H1 (cell line): ENCODE data around the gene MAPT. TPM values are rescaled to one million over a fixed set of nuclear protein-coding genes. Genes with fewer than 3 reads are reported as not detected.

Source experiments
- CTCF ChIA-PET: fragments of 300-600 bp; sonication (Branson Sonifier 250); formaldehyde crosslinking; loops from one replicate; lab custom pipeline; 2021; ENCODE audit not compliant: partially characterized antibody; lab: Charles Lee
- POLR2A ChIA-PET: fragments of 300-600 bp; sonication (Branson Sonifier 250); formaldehyde crosslinking; loops from one replicate; lab custom pipeline; 2021; ENCODE audit warnings: inconsistent platforms; ENCODE audit not compliant: partially characterized antibody; lab: Charles Lee
- DNase-seq, 2 experiments: peaks; one replicate each; pipeline versions ENCODE4 v3.0.0 to v3.0.0-alpha.2; 2010 to 2022; ENCODE audit warnings: low spot score in 2 of 2, low read depth in 1 of 2, mixed read lengths in 1 of 2
- FAIRE-seq: peaks from 2 replicates; lab custom pipeline; 2011; peaks lifted over from hg19 to GRCh38; lab: Jason Lieb, UNC
- H2AFZ ChIP-seq: 2 replicates; pipeline ENCODE4 v1.8.1; 2012; ENCODE audit warnings: low read length, inconsistent platforms
- H2AK5ac ChIP-seq: 2 replicates; pipeline ENCODE4 v1.6.1; 2013; ENCODE audit warnings: low read depth, low read length
- H2BK120ac ChIP-seq: replicated peaks from 2 replicates; pipeline ENCODE3; 2013; ENCODE audit warnings: low read depth, low read length, inconsistent platforms
- H2BK12ac ChIP-seq: 2 replicates; pipeline ENCODE4 v1.6.1; 2013; ENCODE audit warnings: low read depth, low read length
- H2BK15ac ChIP-seq: 2 replicates; pipeline ENCODE4 v1.6.1; 2013; ENCODE audit warnings: low read length
- H2BK20ac ChIP-seq: 2 replicates; pipeline ENCODE4 v1.6.1; 2013; ENCODE audit warnings: low read length
- H2BK5ac ChIP-seq: 2 replicates; pipeline ENCODE4 v1.6.1; 2013; ENCODE audit warnings: low read depth, low read length
- H3K14ac ChIP-seq: 2 replicates; pipeline ENCODE4 v1.6.1; 2013; ENCODE audit warnings: inconsistent platforms; ENCODE audit not compliant: insufficient read length
- H3K18ac ChIP-seq: 2 replicates; pipeline ENCODE4 v1.6.1; 2013; ENCODE audit warnings: low read length; ENCODE audit errors: extremely low read depth
- H3K23ac ChIP-seq: 2 replicates; pipeline ENCODE4 v1.6.1; 2013; ENCODE audit warnings: inconsistent platforms; ENCODE audit not compliant: insufficient read length
- H3K23me2 ChIP-seq: 2 replicates; pipeline ENCODE4 v1.6.1; 2013; ENCODE audit warnings: low read depth, low read length
- H3K27ac ChIP-seq: 2 replicates; pipeline ENCODE4 v1.6.1; 2011; ENCODE audit warnings: low read depth, low read length, inconsistent platforms
- H3K27me3 ChIP-seq, 4 experiments: replicated peaks in 1 of 4; 1 replicate in 1 of 4; 2 replicates in 3 of 4; pipeline versions ENCODE4 v1.6.1 to v1.8.1; 2011 to 2013; ENCODE audit warnings: low read length in 3 of 4, mild to moderate bottlenecking in 3 of 4, inconsistent platforms in 2 of 4, mixed read lengths in 2 of 4, moderate library complexity in 1 of 4; ENCODE audit not compliant: control insufficient read depth in 3 of 4, insufficient read depth in 3 of 4; ENCODE audit errors: extremely low read depth in 1 of 4
- H3K36me3 ChIP-seq, 4 experiments: 2 replicates each; pipeline versions ENCODE4 v1.6.1 to v1.8.1; 2011 to 2013; ENCODE audit warnings: mild to moderate bottlenecking in 4 of 4, low read length in 3 of 4, moderate library complexity in 2 of 4, control low read depth in 1 of 4, inconsistent platforms in 1 of 4; ENCODE audit not compliant: insufficient read depth in 4 of 4, control insufficient read depth in 2 of 4
- H3K4ac ChIP-seq: replicated peaks from 2 replicates; pipeline ENCODE3; 2013; ENCODE audit warnings: low read length, low read depth, mixed read lengths, inconsistent platforms; ENCODE audit not compliant: insufficient read length
- H3K4me1 ChIP-seq, 4 experiments: replicated peaks in 1 of 4; 1 replicate in 1 of 4; 2 replicates in 3 of 4; pipeline versions ENCODE4 v1.6.1 to v1.8.1; 2011 to 2013; ENCODE audit warnings: low read length in 3 of 4, inconsistent platforms in 2 of 4, mixed read lengths in 1 of 4; ENCODE audit not compliant: insufficient read depth in 4 of 4, control insufficient read depth in 3 of 4
- H3K4me2 ChIP-seq, 2 experiments: 2 replicates each; pipeline versions ENCODE4 v1.6.1 to v1.8.1; 2011 to 2013; ENCODE audit warnings: low read depth in 2 of 2, low read length in 2 of 2, control low read depth in 1 of 2, inconsistent platforms in 1 of 2, mild to moderate bottlenecking in 1 of 2; ENCODE audit not compliant: insufficient read depth in 1 of 2
- H3K4me3 ChIP-seq, 4 experiments: fragments of 200-600, 300-600 bp in 1 of 4; sonication (generic), shearing (Covaris generic), sonication (Bioruptor Twin) in 1 of 4; 2 replicates each; pipeline versions ENCODE4 v1.5.1 to v1.8.1; 2011 to 2016; ENCODE audit warnings: low read length in 4 of 4, low read depth in 3 of 4, control low read depth in 2 of 4, inconsistent platforms in 2 of 4, mild to moderate bottlenecking in 2 of 4, mixed read lengths in 1 of 4, moderate library complexity in 1 of 4; ENCODE audit not compliant: insufficient read depth in 2 of 4; ENCODE audit errors: extremely low read depth in 1 of 4
- H3K56ac ChIP-seq: replicated peaks from 2 replicates; pipeline ENCODE3; 2013; ENCODE audit warnings: low read depth, mild to moderate bottlenecking, mixed read lengths, low read length, inconsistent platforms; ENCODE audit not compliant: insufficient read length
- H3K79me1 ChIP-seq: 2 replicates; pipeline ENCODE4 v1.6.1; 2013; ENCODE audit warnings: low read depth, low read length, control low read depth
- H3K79me2 ChIP-seq, 2 experiments: 2 replicates each; pipeline versions ENCODE4 v1.6.1 to v1.8.1; 2012 to 2013; ENCODE audit warnings: low read length in 2 of 2, mild to moderate bottlenecking in 2 of 2, inconsistent platforms in 1 of 2; ENCODE audit not compliant: insufficient read depth in 2 of 2, control insufficient read depth in 1 of 2
- H3K9ac ChIP-seq, 4 experiments: replicated peaks in 1 of 4; 1 replicate in 1 of 4; 2 replicates in 3 of 4; pipeline versions ENCODE4 v1.6.1 to v1.8.1; 2011 to 2013; ENCODE audit warnings: low read depth in 3 of 4, low read length in 3 of 4, control low read depth in 2 of 4, mild to moderate bottlenecking in 2 of 4, moderate library complexity in 2 of 4, inconsistent platforms in 1 of 4; ENCODE audit errors: extremely low read depth in 1 of 4
- H3K9me3 ChIP-seq, 2 experiments: 2 replicates each; pipeline versions ENCODE4 v1.6.1 to v1.8.1; 2012 to 2013; ENCODE audit warnings: mild to moderate bottlenecking in 2 of 2, moderate library complexity in 2 of 2, control low read depth in 1 of 2, inconsistent platforms in 1 of 2, low read depth in 1 of 2, low read length in 1 of 2, mixed read lengths in 1 of 2; ENCODE audit not compliant: insufficient read depth in 2 of 2
- H4K20me1 ChIP-seq, 2 experiments: replicated peaks in 1 of 2; 2 replicates each; pipeline versions ENCODE3 to v1.8.1; 2011 to 2013; ENCODE audit warnings: inconsistent platforms in 2 of 2, low read length in 2 of 2, mild to moderate bottlenecking in 1 of 2; ENCODE audit not compliant: insufficient read depth in 2 of 2, control insufficient read depth in 1 of 2
- H4K5ac ChIP-seq: 2 replicates; pipeline ENCODE4 v1.6.1; 2013; ENCODE audit warnings: low read length, low read depth, mixed read lengths, inconsistent platforms; ENCODE audit not compliant: insufficient read length
- H4K8ac ChIP-seq: 2 replicates; pipeline ENCODE4 v1.8.0; 2013; ENCODE audit warnings: mild to moderate bottlenecking, moderate library complexity, low read length, inconsistent platforms; ENCODE audit not compliant: insufficient read depth; ENCODE audit errors: extremely low read depth
- H4K91ac ChIP-seq: replicated peaks from 2 replicates; pipeline ENCODE3; 2013; ENCODE audit warnings: low read length, mixed read lengths, inconsistent platforms; ENCODE audit not compliant: insufficient read length
- CREB1 ChIP-seq: IDR thresholded peaks from 2 replicates; pipeline ENCODE4 v1.6.1; 2012; ENCODE audit warnings: inconsistent platforms
- GABPA ChIP-seq: IDR thresholded peaks from 2 replicates; pipeline ENCODE4 v1.6.1; 2011; ENCODE audit warnings: mild to moderate bottlenecking, low read length, moderate library complexity, borderline replicate concordance; ENCODE audit not compliant: insufficient read depth
- POU5F1 ChIP-seq: IDR thresholded peaks from 2 replicates; pipeline ENCODE4 v1.6.1; 2011; ENCODE audit warnings: low read depth, mild to moderate bottlenecking, low read length, moderate library complexity
- RAD21 ChIP-seq, 2 experiments: IDR thresholded peaks in 1 of 2; conservative IDR thresholded peaks in 1 of 2; 2 replicates each; pipeline ENCODE4 v1.6.1; 2011; ENCODE audit warnings: low read depth in 2 of 2, low read length in 2 of 2, improper control_type of control experiment in 1 of 2, inconsistent platforms in 1 of 2, mild to moderate bottlenecking in 1 of 2, moderate library complexity in 1 of 2
- SIX5 ChIP-seq: IDR thresholded peaks from 2 replicates; pipeline ENCODE4 v1.6.1; 2011; ENCODE audit warnings: mild to moderate bottlenecking, low read depth, low read length
- SP2 ChIP-seq: IDR thresholded peaks from 2 replicates; pipeline ENCODE4 v1.6.1; 2012; ENCODE audit warnings: mild to moderate bottlenecking, low read length, inconsistent platforms
- SRF ChIP-seq: IDR thresholded peaks from 2 replicates; pipeline ENCODE4 v1.6.1; 2011; ENCODE audit warnings: mild to moderate bottlenecking, low read depth, low read length, moderate library complexity
- TAF7 ChIP-seq: optimal IDR thresholded peaks from 2 replicates; pipeline ENCODE3; 2011; ENCODE audit warnings: low read depth, mild to moderate bottlenecking, inconsistent platforms, low read length, moderate library complexity, borderline replicate concordance
- TBP ChIP-seq: IDR thresholded peaks from 2 replicates; pipeline ENCODE4 v1.6.1; 2011; ENCODE audit warnings: low read depth, low read length, improper control_type of control experiment
- WGBS, 2 experiments: shearing (Covaris generic) in 1 of 2; methylation state at CpG; one replicate each; pipeline versions ENCODE4 v1.1.6 to v1.1.7; 2013 to 2015; ENCODE audit warnings: low lambda C conversion rate in 2 of 2, mixed read lengths in 2 of 2, inconsistent platforms in 1 of 2, low coverage in 1 of 2, missing lambda C conversion rate in 1 of 2; ENCODE audit not compliant: insufficient replicate concordance in 2 of 2, insufficient coverage in 1 of 2, insufficient read length in 1 of 2; ENCODE audit errors: extremely low coverage in 1 of 2, missing lambda C conversion rate in 1 of 2; 5-methylcytosine and 5-hydroxymethylcytosine counted together
- polyA plus RNA-seq, 7 experiments: library from polyadenylated mRNA; depleted of rRNA in 3 of 7; stranded (reverse) in 5 of 7; unstranded in 2 of 7; fragments of >200 nt in 5 of 7; fragments of 200-250 nt in 2 of 7; gene quantifications; 1 replicate in 5 of 7; 2 replicates in 1 of 7; 4 replicates in 1 of 7; pipeline versions ENCODE4 v1.2.1 to v1.2.3, GENCODE V29; 2011 to 2013; ENCODE audit warnings: missing spikeins in 2 of 7, mixed read lengths in 2 of 7
- total RNA-seq: library from RNA; stranded (reverse); fragmentation: NEBNext Ultra II Directional; extraction: Animal tissue kit (Norgen Biotek cat#: 25700); gene quantifications from 2 replicates; pipeline ENCODE4 v1.2.1, GENCODE V29; 2021
- TF ChIP-seq, protein P1 (sequence below), 3 experiments: IDR thresholded peaks; 1 replicate in 2 of 3; 2 replicates in 1 of 3; pipeline versions ENCODE4 v1.5.1 to v1.6.1; 2011; ENCODE audit warnings: low read length in 3 of 3, mild to moderate bottlenecking in 3 of 3, inconsistent platforms in 2 of 3, low read depth in 1 of 3, moderate library complexity in 1 of 3; ENCODE audit not compliant: insufficient read depth in 1 of 3; ENCODE audit errors: control extremely low read depth in 1 of 3

MAPT gene
- total and polyA plus RNA-seq, 2 of the 8 experiments (the other 6 are each of a cell fraction or from before 2014, with no cell fraction given), result 0.54 to 1.7 TPM

GRCh38 chr17:45998987-45999899 lies 104.9 kb downstream of the MAPT start, which contains the start of gene STH:
TSS of gene STH (plus strand) at chr17:45999250. CDS start at chr17:45999280, 30 bp downstream.
- DNase-seq (no peak), FAIRE-seq (no peak)
- H3K27me3 ChIP-seq, result no peaks in the 10 kb centered on the region
- no peak within 1 kb of the TSS for H2BK12ac ChIP-seq
- no peak within 1 kb of the TSS for H2BK120ac ChIP-seq
- ChIA-PET CTCF (interaction anchor here (0.8 to 3.5 kb wide), 4 partner anchors 13 to 29 kb away, joined by 3 to 9 read pairs (median 6); no protein-coding TSS in a partner anchor), POLR2A (no interaction called here)
- no peak within 1 kb of the TSS for H3K56ac ChIP-seq
- no peak within 1 kb of the TSS for H3K27ac ChIP-seq
- H2BK20ac ChIP-seq, result no peak within 1 kb of the TSS
- H3K14ac ChIP-seq, result no peak within 1 kb of the TSS
- no peak within 1 kb of the TSS for H3K23ac ChIP-seq
- H4K5ac ChIP-seq, result no peak within 1 kb of the TSS
- H3K9me3 ChIP-seq, result no peaks in the 10 kb centered on the region
- H3K4me3 ChIP-seq, result no peak within 1 kb of the TSS
- H3K79me1 ChIP-seq, result no peaks in the 10 kb centered on the region
- H4K20me1 ChIP-seq, result no peaks in the 10 kb centered on the region
- H3K79me2 ChIP-seq, result no peaks in the 10 kb centered on the region
- H3K4me2 ChIP-seq, result no peak within 1 kb of the TSS
- no peak within 1 kb of the TSS for H2AK5ac ChIP-seq
- no peak within 1 kb of the TSS for H2AFZ ChIP-seq
- WGBS, 2 experiments, result 79% methylated on average over 8 of the region's 8 CpGs; no CpG with 5 or more reads in 1 of the 2 experiments
- H3K18ac ChIP-seq, result no peak within 1 kb of the TSS
- H2BK5ac ChIP-seq, result no peak within 1 kb of the TSS
- no peak within 1 kb of the TSS; a peak in 1 of 7 replicates for H3K9ac ChIP-seq
- H3K23me2 ChIP-seq, result no peaks in the 10 kb centered on the region
- H4K8ac ChIP-seq, result no peak within 1 kb of the TSS
- no peak within 1 kb of the TSS for H2BK15ac ChIP-seq
- no peaks in the 10 kb centered on the region; a peak in 1 of 7 replicates for H3K4me1 ChIP-seq
- H3K4ac ChIP-seq, result no peak within 1 kb of the TSS
- no peaks in the 10 kb centered on the region for H3K36me3 ChIP-seq
- H4K91ac ChIP-seq, result no peak within 1 kb of the TSS
- TF ChIP-seq, protein P1, sequence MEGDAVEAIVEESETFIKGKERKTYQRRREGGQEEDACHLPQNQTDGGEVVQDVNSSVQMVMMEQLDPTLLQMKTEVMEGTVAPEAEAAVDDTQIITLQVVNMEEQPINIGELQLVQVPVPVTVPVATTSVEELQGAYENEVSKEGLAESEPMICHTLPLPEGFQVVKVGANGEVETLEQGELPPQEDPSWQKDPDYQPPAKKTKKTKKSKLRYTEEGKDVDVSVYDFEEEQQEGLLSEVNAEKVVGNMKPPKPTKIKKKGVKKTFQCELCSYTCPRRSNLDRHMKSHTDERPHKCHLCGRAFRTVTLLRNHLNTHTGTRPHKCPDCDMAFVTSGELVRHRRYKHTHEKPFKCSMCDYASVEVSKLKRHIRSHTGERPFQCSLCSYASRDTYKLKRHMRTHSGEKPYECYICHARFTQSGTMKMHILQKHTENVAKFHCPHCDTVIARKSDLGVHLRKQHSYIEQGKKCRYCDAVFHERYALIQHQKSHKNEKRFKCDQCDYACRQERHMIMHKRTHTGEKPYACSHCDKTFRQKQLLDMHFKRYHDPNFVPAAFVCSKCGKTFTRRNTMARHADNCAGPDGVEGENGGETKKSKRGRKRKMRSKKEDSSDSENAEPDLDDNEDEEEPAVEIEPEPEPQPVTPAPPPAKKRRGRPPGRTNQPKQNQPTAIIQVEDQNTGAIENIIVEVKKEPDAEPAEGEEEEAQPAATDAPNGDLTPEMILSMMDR (IDR thresholded peaks at IDR 0.05; ENCODE audit: control extremely low read depth in 1 of 3, insufficient read depth in 1 of 3, low read depth in 1 of 3, low read length in 3 of 3), result no peak
- TF ChIP-seq TAF7, result no peak
- TF ChIP-seq SIX5, result no peak
- no peak for TF ChIP-seq TBP
- TF ChIP-seq GABPA, result no peak
- no peak for TF ChIP-seq POU5F1
- TF ChIP-seq SP2, result no peak
- no peak for TF ChIP-seq CREB1
- TF ChIP-seq RAD21 (IDR thresholded peaks at IDR 0.05 in 1 of 2, conservative IDR thresholded peaks at IDR 0.05 in 1 of 2; ENCODE audit: low read depth in 2 of 2, low read length in 2 of 2), result no peak
- TF ChIP-seq SRF, result no peak
